OCI-M2 (cell line): ENCODE measurements around the gene P2RX1.

Source experiments
- DNase-seq: peaks from one replicate; lab custom pipeline; 2025; ENCODE audit not compliant: unreplicated experiment; lab: John Stamatoyannopoulos, UW

The P2RX1 gene

DNA sequence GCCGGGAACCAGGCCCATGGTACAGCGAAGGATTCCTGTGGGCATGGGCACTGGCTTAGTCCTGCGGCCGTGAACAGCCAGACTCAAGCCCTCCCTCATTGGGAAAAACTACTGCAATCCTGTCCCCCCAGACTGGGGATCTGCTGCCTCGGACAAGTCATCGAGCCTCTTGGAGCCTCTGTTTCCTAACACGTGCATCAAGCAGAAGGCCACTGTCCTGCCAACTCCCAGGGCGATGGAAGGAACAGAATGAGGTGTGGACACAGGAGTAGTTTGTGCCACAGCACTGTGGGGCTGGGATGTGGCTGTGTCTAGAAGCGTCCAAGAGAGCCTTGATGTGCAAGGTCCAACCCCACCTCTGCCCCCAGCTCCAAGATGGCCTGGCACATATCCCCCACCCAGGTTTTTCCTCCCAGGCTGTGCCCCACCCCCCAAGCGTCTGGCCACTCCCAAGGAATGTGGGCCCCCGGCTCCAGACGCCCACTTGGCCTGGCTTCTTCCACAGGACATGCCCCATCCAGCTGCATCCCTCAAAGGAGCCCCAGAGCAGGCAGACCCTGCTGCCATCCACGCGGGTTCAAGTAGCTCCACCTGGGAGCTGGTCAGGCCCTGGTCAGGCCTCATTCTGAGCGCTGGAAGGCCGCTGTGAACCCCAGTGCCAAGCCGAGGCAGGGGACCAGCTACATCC lies 26.8 kb downstream of the P2RX1 start:
- DNase-seq, result no peak

DNA sequence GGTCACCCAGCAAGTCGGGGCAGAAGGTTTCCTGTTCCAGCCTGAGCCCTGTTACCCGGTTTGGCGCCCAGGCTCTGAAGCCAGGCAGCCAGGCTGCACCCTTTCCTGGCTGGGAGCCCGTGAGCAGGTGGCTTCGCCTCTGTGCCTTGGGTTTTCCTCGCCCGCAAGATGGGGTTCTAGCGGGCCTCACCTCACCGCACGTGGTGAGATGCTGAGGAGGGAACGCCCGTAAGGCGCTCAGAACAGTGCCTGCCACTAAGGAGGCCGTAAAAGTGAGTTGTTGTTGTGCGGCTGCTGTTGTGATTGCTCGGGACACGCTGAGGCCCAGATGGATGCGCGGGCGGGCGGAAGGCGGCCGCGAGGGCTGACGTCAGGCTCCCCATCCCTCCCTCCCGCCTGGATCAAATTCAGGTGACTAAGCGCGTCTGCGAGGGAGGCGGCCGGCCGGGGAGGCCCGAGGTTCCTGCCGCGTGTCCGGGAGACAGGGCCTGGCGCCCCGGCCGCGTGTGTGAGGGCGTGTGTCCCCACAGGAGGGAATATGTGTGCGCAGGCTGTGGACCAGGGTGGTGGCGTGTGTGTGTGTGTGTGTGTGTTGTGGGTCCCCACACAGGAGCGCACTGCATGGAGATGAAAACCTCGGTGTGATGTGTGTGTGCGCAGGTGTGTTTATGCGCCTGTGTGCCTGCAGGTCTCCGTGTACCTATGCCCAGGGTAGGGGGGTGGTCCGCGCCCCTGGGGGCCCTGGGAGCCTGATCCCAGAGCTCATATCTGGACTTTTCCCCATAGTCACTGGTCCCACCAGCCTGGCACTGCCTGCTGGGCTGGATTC lies 27.7 kb downstream of the P2RX1 start:
- DNase-seq, result no peak

DNA sequence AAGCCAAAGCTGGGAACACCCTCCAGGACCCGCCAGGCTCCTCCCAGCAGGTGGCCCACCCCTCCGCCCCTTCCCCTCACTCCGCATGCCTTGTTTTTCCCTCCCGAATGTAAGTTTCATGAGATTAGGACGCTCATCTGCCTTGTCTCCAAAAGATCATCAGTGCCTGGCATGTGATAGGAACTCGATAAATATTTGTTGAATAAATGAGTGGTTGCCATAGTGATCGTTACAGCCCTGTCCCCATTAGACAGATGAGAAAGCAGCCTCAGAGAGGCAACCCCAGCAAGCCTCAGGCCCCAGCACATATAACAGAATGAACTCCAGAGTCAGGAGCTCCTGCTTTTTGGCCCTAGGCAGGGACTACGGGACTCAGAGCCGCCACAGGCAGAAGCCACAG lies 28.5 kb downstream of the P2RX1 start:
- DNase-seq, result no peak

DNA sequence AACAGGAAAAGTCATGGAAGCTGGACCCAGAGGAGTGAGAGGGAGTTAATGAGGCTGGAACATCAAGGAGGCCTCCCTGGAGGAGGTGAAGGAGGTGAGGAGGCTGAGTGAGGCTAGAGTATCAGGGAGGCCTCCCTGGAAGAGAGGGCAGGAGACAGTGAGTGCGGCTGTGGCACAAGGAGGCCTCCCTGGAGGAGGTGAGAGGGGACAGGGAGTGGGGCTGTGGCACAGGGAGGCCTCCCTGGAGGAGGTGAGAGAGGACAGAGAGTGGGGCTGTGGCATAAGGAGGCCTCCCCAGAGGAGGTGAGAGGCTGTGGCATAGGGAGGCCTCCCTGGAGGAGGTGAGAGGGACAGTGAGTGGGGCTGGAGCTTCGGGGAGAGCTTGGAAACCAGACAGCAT lies 28.9 kb downstream of the P2RX1 start:
- no peak for DNase-seq

DNA sequence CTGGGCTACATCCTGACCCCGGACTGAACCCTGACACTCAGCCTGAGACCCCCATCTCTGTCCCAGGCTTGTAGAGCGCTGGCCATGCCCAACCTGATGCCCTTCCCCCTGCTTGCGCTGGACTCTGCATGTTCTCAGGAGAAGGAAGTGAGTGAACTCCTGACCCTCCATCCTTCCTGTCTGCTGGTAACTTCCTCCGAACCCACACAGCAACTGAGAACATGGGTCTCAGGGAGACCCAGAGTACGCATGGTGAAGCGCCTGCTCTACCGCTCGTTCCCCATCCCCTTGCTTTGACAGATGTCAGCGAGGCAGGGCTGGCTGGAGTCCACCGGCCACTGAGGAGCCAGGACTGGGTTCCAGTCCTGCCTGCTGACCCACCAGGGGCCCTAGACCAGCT lies 29.5 kb downstream of the P2RX1 start:
- no peak for DNase-seq

DNA sequence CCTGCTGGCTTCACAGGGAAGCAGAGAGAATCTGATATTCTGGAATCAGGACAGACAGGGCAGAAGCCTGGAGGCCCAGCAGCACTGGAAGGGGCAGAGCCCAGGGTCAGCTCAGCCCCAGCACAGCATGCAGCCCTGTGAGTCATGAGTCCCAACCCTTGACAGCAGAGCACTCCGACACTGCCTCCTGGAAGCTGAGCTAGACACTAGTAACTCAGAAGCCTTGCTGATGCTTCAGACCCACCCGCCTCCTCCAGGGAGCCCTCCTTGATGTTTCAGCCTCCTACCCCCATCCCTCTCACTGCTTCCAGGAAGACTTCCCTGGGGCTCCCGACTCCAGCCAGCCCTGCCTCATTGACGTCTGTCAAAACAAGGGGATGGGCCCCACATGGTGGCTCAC lies 30.3 kb downstream of the P2RX1 start:
- no peak for DNase-seq

DNA sequence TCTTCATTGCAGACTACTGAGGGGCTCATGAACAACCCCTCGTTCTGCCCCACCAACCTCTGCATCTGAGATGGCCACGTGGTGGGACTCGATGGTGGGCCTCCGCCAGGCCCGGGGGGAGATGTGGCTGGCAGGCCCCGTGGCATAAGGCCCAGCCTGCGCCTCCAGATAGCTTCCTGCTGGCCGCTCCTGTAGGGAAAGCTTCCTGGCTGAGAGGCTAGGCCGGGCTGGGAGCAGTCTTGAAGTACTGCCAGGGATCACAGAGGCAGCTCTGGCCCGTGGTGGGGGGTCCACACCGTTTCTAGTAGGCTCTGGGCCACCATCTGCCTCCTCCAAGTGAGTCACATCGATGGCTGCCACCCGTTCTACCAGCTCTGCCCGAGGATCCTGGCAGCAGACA lies 31.0 kb downstream of the P2RX1 start:
- DNase-seq, result no peak

DNA sequence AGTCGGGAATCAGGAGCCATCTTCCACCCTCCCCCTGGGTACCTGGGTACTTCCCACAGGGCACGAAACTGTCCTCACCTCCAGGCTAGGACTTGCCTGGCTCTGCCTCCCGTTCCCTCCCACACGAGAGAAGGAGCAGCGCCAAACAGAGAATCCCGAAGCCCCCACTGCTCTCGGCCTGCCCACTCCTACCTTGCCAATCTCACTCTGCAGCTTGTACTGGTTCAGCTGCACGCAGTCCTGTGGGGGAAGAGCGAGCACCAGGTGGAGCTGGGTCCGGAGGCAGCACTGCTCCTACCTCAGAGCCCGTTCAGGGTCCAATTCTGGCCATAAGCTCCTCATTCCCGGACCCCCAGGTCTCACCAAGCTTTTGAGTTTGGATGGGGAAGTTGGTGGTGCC lies 32.1 kb downstream of the P2RX1 start:
- DNase-seq, result no peak

DNA sequence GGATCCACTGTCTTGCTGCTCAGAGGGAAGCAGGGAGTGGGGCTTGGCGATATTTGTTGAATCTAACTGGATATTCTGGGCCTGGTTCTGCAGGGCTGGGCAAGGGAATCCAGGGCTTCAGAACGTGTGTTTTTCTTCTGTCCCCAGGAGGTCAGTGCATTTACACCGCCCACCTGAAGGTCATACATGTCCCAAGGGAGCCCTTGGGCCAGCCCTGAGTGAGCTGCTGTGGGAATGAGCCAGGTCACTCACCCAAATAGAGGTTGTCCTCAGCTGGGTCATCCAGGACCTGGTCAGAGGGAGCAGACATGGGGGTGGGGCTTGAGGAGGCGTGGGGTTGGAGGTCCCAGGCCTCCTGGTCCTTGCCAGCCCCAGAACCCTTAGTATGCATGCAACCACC lies 34.0 kb downstream of the P2RX1 start:
- no peak for DNase-seq

DNA sequence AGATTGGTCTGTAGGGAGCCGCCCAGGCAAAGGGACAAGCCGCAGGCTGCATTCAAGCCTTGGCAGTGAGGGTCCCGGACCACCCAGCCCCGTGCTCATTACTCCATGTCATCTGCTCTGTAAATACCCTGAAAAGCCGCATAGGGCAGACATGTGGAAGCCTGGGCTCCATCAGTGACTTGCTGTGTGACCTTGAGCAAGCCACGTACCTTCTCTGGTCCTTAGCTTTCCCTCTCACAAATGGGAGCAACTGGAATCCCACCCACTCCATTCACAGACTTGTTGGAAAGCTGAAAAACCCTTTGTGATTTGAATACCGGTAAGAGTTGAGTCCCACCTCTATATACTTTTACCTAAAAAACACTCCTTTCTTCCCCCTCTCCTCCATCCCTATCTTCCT lies 35.3 kb downstream of the P2RX1 start:
- no peak for DNase-seq

DNA sequence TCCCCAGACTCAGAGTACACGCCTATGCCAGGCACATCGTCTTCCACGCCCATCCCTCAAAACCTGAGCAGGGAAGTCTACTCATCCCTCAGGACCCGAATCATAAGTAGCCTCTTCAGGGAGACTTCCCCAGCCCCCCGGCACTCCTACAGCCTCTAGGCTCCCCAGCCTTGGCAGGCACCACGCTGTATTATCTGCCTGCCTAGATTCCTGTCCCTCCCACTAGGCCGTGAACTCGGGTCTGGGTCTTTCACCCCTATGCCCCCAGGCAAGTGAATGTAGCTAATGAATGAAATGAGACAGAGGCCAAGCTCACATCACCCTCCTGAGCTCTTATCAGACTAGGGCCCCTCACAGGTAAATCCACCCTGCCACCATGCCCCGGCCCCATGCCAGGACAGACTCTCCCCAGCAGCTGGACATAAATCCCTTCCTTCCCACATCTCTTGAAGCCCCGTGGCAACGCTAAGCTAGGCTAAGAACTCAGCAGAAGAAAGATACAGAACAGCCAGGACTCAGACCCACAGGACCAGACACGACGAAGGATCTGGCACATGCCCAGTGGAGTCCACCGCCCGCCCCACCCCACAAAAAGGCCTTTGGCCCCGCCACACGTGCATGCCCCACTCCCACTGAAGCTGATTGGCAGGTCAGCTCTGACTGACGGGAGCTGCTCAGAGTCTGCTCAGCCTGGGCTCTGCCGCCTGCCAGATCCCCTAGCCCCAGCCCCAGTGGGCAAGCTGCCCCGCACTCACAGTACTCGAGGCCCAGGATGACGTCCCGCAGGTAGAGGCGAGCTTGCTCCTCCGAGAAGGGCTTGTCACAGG lies 36.5 kb downstream of the P2RX1 start:
- no peak for DNase-seq

DNA sequence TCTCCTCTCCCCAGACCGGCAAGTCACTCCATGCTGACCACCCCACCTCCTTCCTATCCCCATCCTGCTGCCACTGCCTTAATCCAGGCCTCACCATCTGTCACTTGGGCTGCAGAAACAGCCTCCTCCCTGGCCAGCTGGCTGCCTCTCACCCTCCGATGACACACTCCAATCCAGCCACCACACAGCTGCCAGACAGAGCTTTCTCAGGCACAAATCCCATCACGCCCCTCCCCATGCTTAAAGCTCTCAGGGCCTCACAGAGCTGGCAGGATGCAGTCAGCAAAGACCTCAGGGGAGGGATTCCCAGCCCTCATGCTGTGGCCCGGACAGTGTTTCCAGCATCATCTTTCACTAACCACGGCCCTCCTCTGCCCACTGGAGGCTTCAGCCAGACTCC lies 37.1 kb downstream of the P2RX1 start:
- no peak for DNase-seq

DNA sequence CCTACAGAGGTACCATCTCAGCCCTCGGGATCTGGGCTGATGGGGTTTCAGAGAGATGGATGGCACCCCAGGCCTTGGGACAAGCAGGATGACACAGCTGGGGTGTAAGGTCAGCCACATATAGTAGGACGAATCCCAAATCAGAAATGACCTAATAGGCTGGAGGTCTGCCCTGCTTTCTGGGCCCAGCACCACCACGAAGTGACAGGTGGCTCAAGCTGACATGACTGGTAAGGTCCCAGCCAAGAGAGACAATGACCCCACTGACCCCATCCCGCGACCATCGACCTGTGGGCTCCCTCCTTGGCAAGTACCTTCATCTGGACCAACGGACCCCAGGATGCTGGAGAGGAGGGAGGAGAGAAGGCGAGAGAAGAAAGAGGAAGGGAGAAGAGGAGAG lies 39.0 kb downstream of the P2RX1 start:
- no peak for DNase-seq

DNA sequence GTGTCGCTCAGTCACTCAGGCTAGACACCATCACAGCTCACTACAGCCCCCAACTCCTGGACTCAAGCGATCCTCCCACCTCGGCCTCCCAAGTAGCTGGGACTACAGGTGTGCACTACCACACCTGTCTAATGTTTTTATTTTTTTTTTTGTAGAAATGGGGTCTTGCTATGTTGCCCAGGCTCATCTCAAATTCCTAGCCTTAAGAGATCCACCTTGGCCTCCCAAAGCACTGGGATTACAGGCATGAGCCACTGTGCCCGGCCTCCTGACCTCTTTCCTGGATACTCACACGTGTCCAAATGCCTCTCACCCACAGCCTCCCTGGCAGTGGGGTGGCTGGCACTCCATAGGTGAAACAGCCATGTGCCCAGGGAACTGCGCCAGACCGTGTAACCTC lies 40.9 kb downstream of the P2RX1 start:
- no peak for DNase-seq

DNA sequence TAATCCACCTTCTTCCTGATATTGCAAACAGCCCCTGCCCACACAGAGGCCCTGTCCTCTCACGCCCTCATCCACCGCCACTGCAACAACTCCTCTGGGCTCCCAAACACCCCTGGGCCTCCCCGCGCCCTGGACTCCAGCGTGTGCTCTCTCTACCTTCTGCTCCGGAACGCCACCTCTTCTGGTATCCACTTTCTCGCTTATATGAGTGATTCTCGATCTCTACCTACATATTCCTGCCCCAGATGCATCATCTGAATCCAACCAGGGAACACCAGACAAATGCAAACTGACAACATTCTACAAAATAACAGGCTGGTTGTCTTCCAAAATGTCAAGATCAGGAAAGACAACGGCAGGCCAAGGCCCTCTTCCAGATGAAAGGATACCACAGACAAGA lies 42.4 kb downstream of the P2RX1 start:
- no peak for DNase-seq

DNA sequence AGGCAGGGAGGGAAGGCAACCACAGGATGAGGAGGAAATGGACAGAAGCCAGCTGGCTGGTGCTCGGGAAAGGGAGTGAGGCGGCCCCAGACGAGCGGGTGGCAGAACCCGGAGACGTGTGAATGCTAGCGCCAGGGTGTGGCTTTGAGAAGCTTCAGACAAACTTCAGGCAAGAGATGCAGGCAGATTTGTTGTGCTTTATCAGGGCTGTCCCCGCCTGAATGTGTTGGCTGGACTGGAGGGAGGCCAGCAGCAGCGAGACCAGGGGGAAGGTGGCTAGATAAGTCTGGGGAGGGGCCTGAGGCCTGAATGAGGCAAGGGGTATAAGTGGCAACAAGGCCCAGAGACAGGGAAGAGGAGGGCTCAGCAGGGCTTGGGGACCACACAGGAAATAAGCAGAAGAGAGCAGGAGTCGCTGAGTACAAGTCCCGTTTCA lies 45.4 kb downstream of the P2RX1 start:
- no peak for DNase-seq

DNA sequence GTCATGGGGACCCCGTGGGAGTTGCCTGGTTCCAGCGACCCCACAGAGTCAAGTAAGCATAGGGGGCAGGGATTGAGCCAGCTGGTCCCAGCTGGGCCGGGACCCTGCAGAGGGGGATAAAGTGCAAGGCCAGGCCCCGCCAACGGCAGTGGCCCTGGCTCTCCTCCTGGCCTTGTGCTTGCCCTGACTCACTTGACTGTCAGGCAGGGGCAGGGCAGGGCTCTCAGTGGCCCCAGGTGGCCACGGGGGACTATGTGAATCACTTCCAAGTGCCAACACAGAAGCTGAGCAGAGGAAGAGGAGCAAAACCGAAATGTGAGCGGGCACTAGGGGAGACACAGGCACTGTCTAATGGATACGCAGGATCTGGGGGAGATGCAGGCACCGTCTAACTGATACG lies 48.7 kb downstream of the P2RX1 start:
- no peak for DNase-seq

DNA sequence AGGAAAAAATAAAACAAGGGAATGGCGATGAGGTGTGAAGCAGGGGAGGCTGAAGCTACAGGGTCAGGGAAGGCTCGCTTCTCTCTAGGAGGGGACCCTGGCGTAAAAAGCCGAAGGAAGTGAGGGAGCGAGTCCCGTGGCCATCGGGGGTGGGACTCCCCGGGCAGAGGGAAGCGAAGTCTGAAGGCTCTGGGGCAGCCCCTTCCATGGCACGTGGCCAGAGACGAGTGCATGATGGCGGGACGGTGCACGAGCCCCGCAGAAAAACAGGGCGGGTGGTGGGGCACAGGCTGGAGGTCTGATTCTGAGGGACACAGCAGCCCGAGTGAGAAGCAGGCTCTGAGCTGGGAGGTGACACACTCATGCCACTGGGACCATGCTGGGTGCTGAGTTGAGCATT lies 49.2 kb downstream of the P2RX1 start:
- DNase-seq, result no peak

DNA sequence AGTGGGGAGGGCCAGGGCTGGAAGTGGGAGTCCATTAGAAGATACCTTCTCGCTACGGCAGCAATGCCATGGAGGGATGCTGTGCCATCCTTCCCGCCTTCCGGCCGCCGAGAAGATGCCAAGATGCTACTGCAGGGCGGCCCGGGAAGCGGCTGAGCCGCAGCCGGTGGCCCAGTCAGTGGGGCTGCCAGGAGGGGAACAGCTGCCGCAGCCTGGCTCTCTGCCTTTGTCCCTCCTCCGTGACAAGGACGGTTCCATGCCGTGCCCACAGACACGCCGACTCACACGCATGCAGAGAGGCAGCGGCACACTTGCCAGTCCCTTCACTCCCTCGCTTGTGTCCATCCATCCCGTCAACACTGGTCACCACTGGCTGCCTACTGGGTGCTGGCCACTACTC lies 50.0 kb downstream of the P2RX1 start:
- DNase-seq, result no peak

DNA sequence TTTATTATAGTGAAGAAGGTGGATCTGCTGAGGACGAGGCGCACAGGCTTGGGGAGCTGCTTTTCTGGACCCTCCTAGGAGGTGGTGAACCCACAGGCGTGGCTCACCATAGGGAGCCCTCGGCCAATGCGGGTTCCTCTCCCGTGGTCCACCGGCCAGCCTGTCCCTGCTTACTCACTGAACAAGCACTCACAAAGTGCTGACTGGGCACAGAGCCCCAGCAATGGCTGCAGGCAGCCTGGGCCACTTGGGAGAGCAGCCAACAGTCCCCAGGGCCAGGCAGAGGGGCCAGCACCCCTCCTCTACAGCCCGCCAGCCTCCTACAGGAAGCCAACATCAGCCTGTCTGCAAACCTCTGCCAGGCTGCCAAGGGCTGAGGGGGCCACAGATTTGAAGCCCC lies 51.1 kb downstream of the P2RX1 start:
- DNase-seq, result no peak

DNA sequence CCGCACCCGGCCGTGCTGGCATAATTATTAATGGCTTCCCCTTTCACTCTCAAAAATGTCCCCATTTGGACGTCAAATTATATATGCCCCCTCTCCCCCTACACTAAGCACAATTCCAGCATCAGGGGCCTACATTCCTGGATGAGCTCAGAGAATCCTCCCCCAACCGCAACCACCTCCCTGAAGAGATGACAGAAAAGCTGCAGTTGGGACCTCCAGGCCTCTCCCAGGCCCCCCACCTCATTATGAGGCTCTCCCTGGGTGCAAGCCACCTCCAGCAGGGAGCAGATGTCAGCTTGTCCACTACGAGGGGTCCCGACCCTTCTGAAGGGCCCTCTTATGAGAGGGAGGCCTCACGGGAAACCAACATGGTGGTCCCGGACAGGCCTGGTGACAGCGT lies 51.7 kb downstream of the P2RX1 start:
- no peak for DNase-seq
